Stomach (tissue), 4 donors: ENCODE data around the gene ITIH1.

Experiments used
- CTCF ChIP-seq, 7 experiments: fragments of 450-650 bp in 4 of 7; fragments of 200-600 bp in 3 of 7; sonication (generic) in 3 of 7; IDR thresholded peaks; one replicate each; pipeline ENCODE4 v1.5.1; 2016 to 2019; ENCODE audit warnings: antibody characterized with exemption in 7 of 7, control low read depth in 2 of 7, mild to moderate bottlenecking in 1 of 7
- EP300 ChIP-seq: sonication (generic); formaldehyde crosslinking; IDR thresholded peaks from one replicate; pipeline ENCODE4 v1.6.1; 2017; ENCODE audit warnings: antibody characterized with exemption
- POLR2A ChIP-seq, 4 donors: fragments of 450-650 bp; IDR thresholded peaks; one replicate each; pipeline ENCODE4 v1.6.1; 2016; ENCODE audit warnings: antibody characterized with exemption in 4 of 4, control low read depth in 2 of 4, mild to moderate bottlenecking in 1 of 4, moderate library complexity in 1 of 4
- POLR2AphosphoS5 ChIP-seq, 3 donors: sonication (generic); formaldehyde crosslinking; IDR thresholded peaks; one replicate each; pipeline ENCODE4 v1.6.1; 2016; ENCODE audit warnings: antibody characterized with exemption in 3 of 3

GRCh38 chr3:52838561-52839267 is 61.3 kb downstream of the ITIH1 start:
- TF ChIP-seq CTCF (IDR thresholded peaks at IDR 0.05), result no peak
- TF ChIP-seq POLR2A (IDR thresholded peaks at IDR 0.05), result no peak
- TF ChIP-seq POLR2AphosphoS5 (IDR thresholded peaks at IDR 0.05), result no peak
- TF ChIP-seq EP300, result no peak
